ENCODE data around the gene CREB5. TPM values are rescaled to one million over a fixed set of nuclear protein-coding genes. Genes with fewer than 3 reads are reported as not detected.

The CREB5 gene
- total and polyA plus RNA-seq, 2 of the 8 experiments (the other 6 are each of a cell fraction or from before 2014, with no cell fraction given) = 2.4 to 2.7 TPM

GRCh38 chr7:28733035-28733434 lies 320.7 kb downstream of the CREB5 start:
- Histone ChIP-seq H3K9me3 (ENCODE audit: insufficient read depth in 2 of 2, low read depth in 1 of 2, low read length in 1 of 2) (no peaks in the 10 kb centered on the region), H2AK5ac (ENCODE audit: low read depth, low read length) (no peak overlapping the region), H2BK5ac (ENCODE audit: low read depth, low read length) (no peak overlapping the region), H2BK120ac (replicated peaks; ENCODE audit: low read depth, low read length) (no peak overlapping the region), H3K4me1 (replicated peaks in 1 of 4; ENCODE audit: control insufficient read depth in 3 of 4, insufficient read depth in 4 of 4, low read length in 3 of 4) (0 out of 7 replicates have a peak, but pooled peaks cover 0 to 2% (median 0%) of the 10 kb centered on the region in 4 experiments), H2AFZ (ENCODE audit: low read length) (no peak overlapping the region; the same call in 1 of the 2 replicates), H4K8ac (ENCODE audit: extremely low read depth, insufficient read depth, low read length) (no peak overlapping the region), H2BK20ac (ENCODE audit: low read length) (no peak overlapping the region), H4K20me1 (replicated peaks in 1 of 2; ENCODE audit: control insufficient read depth in 1 of 2, insufficient read depth in 2 of 2, low read length in 2 of 2) (no peaks in the 10 kb centered on the region), H3K56ac (replicated peaks; ENCODE audit: insufficient read length, low read depth, low read length) (no peak overlapping the region), H3K9ac (replicated peaks in 1 of 4; ENCODE audit: extremely low read depth in 1 of 4, low read depth in 3 of 4, low read length in 3 of 4) (no peak overlapping the region), H3K36me3 (ENCODE audit: control insufficient read depth in 2 of 4, insufficient read depth in 4 of 4, low read length in 3 of 4) (no peaks in the 10 kb centered on the region), H2BK15ac (ENCODE audit: low read length) (no peak overlapping the region), H2BK12ac (ENCODE audit: low read depth, low read length) (no peak overlapping the region), H3K14ac (ENCODE audit: insufficient read length) (no peak overlapping the region), H3K4ac (replicated peaks; ENCODE audit: insufficient read length, low read depth, low read length) (no peak overlapping the region), H3K4me3 (ENCODE audit: extremely low read depth in 1 of 4, insufficient read depth in 2 of 4, low read depth in 3 of 4, low read length in 4 of 4) (no peak overlapping the region), H3K4me2 (ENCODE audit: insufficient read depth in 1 of 2, low read depth in 2 of 2, low read length in 2 of 2) (no peak overlapping the region), H4K91ac (replicated peaks; ENCODE audit: insufficient read length, low read length) (no peak overlapping the region), H3K27ac (ENCODE audit: low read depth, low read length) (no peak overlapping the region), H3K18ac (ENCODE audit: extremely low read depth, low read length) (no peak overlapping the region), H3K23ac (ENCODE audit: insufficient read length) (no peak overlapping the region), H4K5ac (ENCODE audit: insufficient read length, low read depth, low read length) (no peak overlapping the region), H3K23me2 (ENCODE audit: low read depth, low read length) (no peaks in the 10 kb centered on the region), H3K79me2 (ENCODE audit: control insufficient read depth in 1 of 2, insufficient read depth in 2 of 2, low read length in 2 of 2) (no peaks in the 10 kb centered on the region), H3K79me1 (ENCODE audit: low read depth, low read length) (no peaks in the 10 kb centered on the region), H3K27me3 (replicated peaks in 1 of 4; ENCODE audit: control insufficient read depth in 3 of 4, extremely low read depth in 1 of 4, insufficient read depth in 3 of 4, low read length in 3 of 4) (no peaks in the 10 kb centered on the region)
- CTCF ChIA-PET (ENCODE audit: partially characterized antibody) = interaction anchor here (0.7 to 1.5 kb wide), 6 partner anchors 11 to 189 kb away, joined by 3 to 4 read pairs (median 3); no protein-coding TSS in a partner anchor
- FAIRE-seq (no peak), DNase-seq (ENCODE audit: low read depth in 1 of 2, low spot score in 2 of 2) (no peak)
- no peak for TF ChIP-seq CREB1 (IDR thresholded peaks at IDR 0.05)
- TF ChIP-seq CEBPB (IDR thresholded peaks at IDR 0.05; ENCODE audit: low read depth, low read length) = no peak
- 92% methylated on average over 2 of the region's 2 CpGs; no CpG with 5 or more reads in 1 of the 2 experiments for WGBS, 2 experiments (ENCODE audit: extremely low coverage in 1 of 2, insufficient coverage in 1 of 2, insufficient read length in 1 of 2, insufficient replicate concordance in 2 of 2, low coverage in 1 of 2, low lambda C conversion rate in 2 of 2, missing lambda C conversion rate in 1 of 2)
- POLR2A ChIA-PET (ENCODE audit: partially characterized antibody) = no interaction called here
